ENCODE measurements around the gene BHLHE41. TPM values are rescaled to one million over a fixed set of nuclear protein-coding genes. Genes with fewer than 3 reads are reported as not detected.

The BHLHE41 gene
- total and polyA plus RNA-seq, 9 of the 15 experiments (the other 6 are each of a cell fraction or from before 2014, with no cell fraction given), result not detected

DNA sequence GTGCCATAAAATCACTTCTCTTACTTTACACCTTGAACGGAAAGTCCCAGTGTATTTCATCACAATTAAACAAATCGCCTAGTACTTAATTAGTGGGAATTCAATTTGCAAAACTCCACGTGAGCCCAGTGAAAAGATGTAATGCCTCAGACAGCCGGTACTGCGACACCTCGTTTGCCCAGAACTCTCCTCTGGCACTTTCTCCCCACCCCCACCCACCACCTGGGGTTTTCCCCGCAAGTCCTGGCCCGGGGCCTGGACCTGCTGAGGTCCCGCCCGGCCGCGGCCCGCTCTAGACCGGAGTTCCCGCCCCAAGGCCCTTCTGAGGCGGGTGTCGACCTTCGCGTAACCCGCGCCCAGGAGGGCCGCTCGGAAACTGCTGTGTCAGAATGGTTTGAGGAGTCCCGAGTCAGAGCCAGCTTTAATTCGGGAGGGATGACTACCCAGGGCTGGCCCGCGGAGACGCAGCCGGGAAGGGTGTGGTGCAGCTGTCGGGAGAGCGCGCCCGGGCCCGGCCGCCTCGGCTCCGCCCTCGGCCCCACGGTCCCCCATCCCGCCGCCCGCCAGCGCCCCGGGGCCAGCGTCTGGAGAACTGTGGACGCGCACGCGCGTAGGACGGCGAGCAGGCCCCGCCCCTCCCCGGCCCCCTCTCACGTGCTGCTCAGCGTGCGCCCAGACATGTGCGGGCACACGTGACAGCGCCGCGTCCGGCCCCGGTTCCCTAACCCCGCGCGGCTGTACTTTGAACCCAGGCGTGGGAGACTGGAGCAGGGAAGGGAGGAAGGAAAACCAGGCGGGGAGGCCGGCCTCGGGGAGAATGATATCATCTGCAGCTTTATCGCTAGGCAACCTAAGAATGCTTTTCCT, 10.8 kb downstream of the BHLHE41 start (continued):
- no peak for TF ChIP-seq ETV1 (tag; conservative IDR thresholded peaks at IDR 0.05; ENCODE audit: low read depth)
- no peak for TF ChIP-seq NR2F6 (CRISPR knock-in tag; IDR thresholded peaks at IDR 0.05)
- TF ChIP-seq ZNF444 (CRISPR knock-in tag; IDR thresholded peaks at IDR 0.05), result no peak
- TF ChIP-seq ZNF175 (CRISPR knock-in tag; IDR thresholded peaks at IDR 0.05; ENCODE audit: low read depth), result no peak
- TF ChIP-seq, protein P1, sequence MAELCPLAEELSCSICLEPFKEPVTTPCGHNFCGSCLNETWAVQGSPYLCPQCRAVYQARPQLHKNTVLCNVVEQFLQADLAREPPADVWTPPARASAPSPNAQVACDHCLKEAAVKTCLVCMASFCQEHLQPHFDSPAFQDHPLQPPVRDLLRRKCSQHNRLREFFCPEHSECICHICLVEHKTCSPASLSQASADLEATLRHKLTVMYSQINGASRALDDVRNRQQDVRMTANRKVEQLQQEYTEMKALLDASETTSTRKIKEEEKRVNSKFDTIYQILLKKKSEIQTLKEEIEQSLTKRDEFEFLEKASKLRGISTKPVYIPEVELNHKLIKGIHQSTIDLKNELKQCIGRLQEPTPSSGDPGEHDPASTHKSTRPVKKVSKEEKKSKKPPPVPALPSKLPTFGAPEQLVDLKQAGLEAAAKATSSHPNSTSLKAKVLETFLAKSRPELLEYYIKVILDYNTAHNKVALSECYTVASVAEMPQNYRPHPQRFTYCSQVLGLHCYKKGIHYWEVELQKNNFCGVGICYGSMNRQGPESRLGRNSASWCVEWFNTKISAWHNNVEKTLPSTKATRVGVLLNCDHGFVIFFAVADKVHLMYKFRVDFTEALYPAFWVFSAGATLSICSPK (IDR thresholded peaks at IDR 0.05; ENCODE audit: borderline replicate concordance), result no peak
- no peak for TF ChIP-seq TAF7 (tag; IDR thresholded peaks at IDR 0.05)
- no peak for TF ChIP-seq ZNF655 (CRISPR knock-in tag; IDR thresholded peaks at IDR 0.05)
- no peak for TF ChIP-seq HNRNPUL1 (IDR thresholded peaks at IDR 0.05; ENCODE audit: low read length)
- TF ChIP-seq, protein P2, sequence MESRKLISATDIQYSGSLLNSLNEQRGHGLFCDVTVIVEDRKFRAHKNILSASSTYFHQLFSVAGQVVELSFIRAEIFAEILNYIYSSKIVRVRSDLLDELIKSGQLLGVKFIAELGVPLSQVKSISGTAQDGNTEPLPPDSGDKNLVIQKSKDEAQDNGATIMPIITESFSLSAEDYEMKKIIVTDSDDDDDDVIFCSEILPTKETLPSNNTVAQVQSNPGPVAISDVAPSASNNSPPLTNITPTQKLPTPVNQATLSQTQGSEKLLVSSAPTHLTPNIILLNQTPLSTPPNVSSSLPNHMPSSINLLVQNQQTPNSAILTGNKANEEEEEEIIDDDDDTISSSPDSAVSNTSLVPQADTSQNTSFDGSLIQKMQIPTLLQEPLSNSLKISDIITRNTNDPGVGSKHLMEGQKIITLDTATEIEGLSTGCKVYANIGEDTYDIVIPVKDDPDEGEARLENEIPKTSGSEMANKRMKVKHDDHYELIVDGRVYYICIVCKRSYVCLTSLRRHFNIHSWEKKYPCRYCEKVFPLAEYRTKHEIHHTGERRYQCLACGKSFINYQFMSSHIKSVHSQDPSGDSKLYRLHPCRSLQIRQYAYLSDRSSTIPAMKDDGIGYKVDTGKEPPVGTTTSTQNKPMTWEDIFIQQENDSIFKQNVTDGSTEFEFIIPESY (CRISPR knock-in tag; IDR thresholded peaks at IDR 0.05), result peak; percentile 88
- TF ChIP-seq HDAC3 (IDR thresholded peaks at IDR 0.05; ENCODE audit: borderline replicate concordance, partially characterized antibody), result no peak
- no peak for TF ChIP-seq GATAD2A (IDR thresholded peaks at IDR 0.05)
- TF ChIP-seq NFIX (CRISPR knock-in tag; IDR thresholded peaks at IDR 0.05; ENCODE audit: low read depth), result no peak
- TF ChIP-seq ZNF197 (CRISPR knock-in tag; IDR thresholded peaks at IDR 0.05; ENCODE audit: low read depth), result no peak
- no peak for TF ChIP-seq FOXK2 (conservative IDR thresholded peaks at IDR 0.05 in 1 of 2, IDR thresholded peaks at IDR 0.05 in 1 of 2; ENCODE audit: low read depth in 2 of 2)
- TF ChIP-seq SPI1 (IDR thresholded peaks at IDR 0.05; ENCODE audit: borderline replicate concordance, low read depth, low read length), result no peak
- TF ChIP-seq MCM2 (IDR thresholded peaks at IDR 0.05; ENCODE audit: low read depth), result no peak
- no peak for TF ChIP-seq SMAD3 (CRISPR knock-in tag; conservative IDR thresholded peaks at IDR 0.05)
- no peak for TF ChIP-seq ETS2 (tag; IDR thresholded peaks at IDR 0.05; ENCODE audit: borderline replicate concordance, poor library complexity, severe bottlenecking)
- no peak; the same call in 1 of the 2 replicates for TF ChIP-seq DPF2 (IDR thresholded peaks at IDR 0.05)
- TF ChIP-seq RHOXF2B (CRISPR knock-in tag; conservative IDR thresholded peaks at IDR 0.05), result no peak
- no peak for TF ChIP-seq JUN (IDR thresholded peaks at IDR 0.05; ENCODE audit: borderline replicate concordance, low read depth, low read length)
- no peak; the same call in 1 of the 2 replicates for TF ChIP-seq JUN (CRISPR knock-in tag; IDR thresholded peaks at IDR 0.05; ENCODE audit: borderline replicate concordance)
- no peak for TF ChIP-seq YBX1 (IDR thresholded peaks at IDR 0.05)
- TF ChIP-seq NBN (IDR thresholded peaks at IDR 0.05; ENCODE audit: low read depth), result no peak
- TF ChIP-seq RCOR1 (IDR thresholded peaks at IDR 0.05; ENCODE audit: borderline replicate concordance in 1 of 2, low read depth in 2 of 2, low read length in 2 of 2), result peak; percentile 7 to 43; a peak in 2 of 4 replicates

All from K562 (cell line).